GM23338 (cell line): ENCODE results near the gene CACNA2D4. TPM values are rescaled to one million over a fixed set of nuclear protein-coding genes. Genes with fewer than 3 reads are reported as not detected.

ENCODE experiments used
- ATAC-seq: fragments of 200-7000 bp; cut with Tn5 transposase; 3 replicates; pipeline ENCODE4 v1.9.1; 2020
- DNase-seq: peaks from one replicate; pipeline ENCODE4 v3.0.0-alpha.2; 2015; ENCODE audit warnings: low spot score
- H2AFZ ChIP-seq: fragments of 200-600 bp; sonication (generic); 2 replicates; pipeline ENCODE4 v1.8.0; 2016; ENCODE audit warnings: antibody characterized with exemption, mild to moderate bottlenecking, moderate library complexity
- H3F3A ChIP-seq: fragments of 200-600 bp; sonication (generic); replicated peaks from 2 replicates; pipeline ENCODE4 v1.8.0; 2017; ENCODE audit warnings: antibody characterized with exemption, mixed run types, low read depth
- H3K27ac ChIP-seq: fragments of 200-600 bp; sonication (generic); 2 replicates; pipeline ENCODE4 v1.6.1; 2016; ENCODE audit warnings: low read depth
- H3K27me3 ChIP-seq: fragments of 200-600 bp; sonication (generic); 2 replicates; pipeline ENCODE4 v1.8.0; 2016; ENCODE audit warnings: mild to moderate bottlenecking, mixed run types, moderate library complexity; ENCODE audit not compliant: insufficient read depth
- H3K36me3 ChIP-seq: fragments of 200-600 bp; sonication (generic); 2 replicates; pipeline ENCODE4 v1.8.0; 2016; ENCODE audit warnings: mild to moderate bottlenecking; ENCODE audit not compliant: insufficient read depth
- H3K4me1 ChIP-seq: fragments of 200-600 bp; sonication (generic); 2 replicates; pipeline ENCODE4 v1.8.0; 2016; ENCODE audit warnings: mild to moderate bottlenecking, moderate library complexity; ENCODE audit not compliant: insufficient read depth
- H3K4me2 ChIP-seq: fragments of 200-600 bp; sonication (generic); 2 replicates; pipeline ENCODE4 v1.7.1; 2017; ENCODE audit warnings: mixed run types
- H3K4me3 ChIP-seq: fragments of 200-600 bp; sonication (generic); 2 replicates; pipeline ENCODE4 v1.6.1; 2016; ENCODE audit warnings: mixed run types
- H3K79me2 ChIP-seq: fragments of 200-600 bp; sonication (generic); replicated peaks from 2 replicates; pipeline ENCODE4 v1.8.0; 2017; ENCODE audit warnings: mild to moderate bottlenecking; ENCODE audit not compliant: insufficient read depth
- H3K9me2 ChIP-seq: fragments of 200-600 bp; sonication (generic); 2 replicates; pipeline ENCODE4 v1.8.0; 2017; ENCODE audit not compliant: insufficient read depth
- H4K20me1 ChIP-seq: fragments of 200-600 bp; sonication (generic); replicated peaks from 2 replicates; pipeline ENCODE4 v1.8.0; 2017; ENCODE audit warnings: mild to moderate bottlenecking; ENCODE audit not compliant: insufficient read depth
- H3K27ac Mint-ChIP-seq: 2 replicates; pipeline ENCODE4 v1.8.0; 2020; ENCODE audit warnings: inconsistent platforms, mild to moderate bottlenecking, moderate library complexity, mixed read lengths
- H3K27me3 Mint-ChIP-seq: 3 replicates; pipeline ENCODE4 v1.8.0; 2022; ENCODE audit warnings: low read depth, mild to moderate bottlenecking, moderate library complexity, mixed read lengths, inconsistent platforms; ENCODE audit not compliant: insufficient read depth, poor library complexity
- H3K36me3 Mint-ChIP-seq: 3 replicates; pipeline ENCODE4 v1.8.0; 2021; ENCODE audit warnings: low read depth, mild to moderate bottlenecking, inconsistent platforms, moderate library complexity, mixed read lengths
- H3K4me1 Mint-ChIP-seq: 3 replicates; pipeline ENCODE4 v1.8.0; 2020; ENCODE audit warnings: mild to moderate bottlenecking, inconsistent platforms, mixed read lengths
- H3K4me3 Mint-ChIP-seq: 3 replicates; pipeline ENCODE4 v1.8.0; 2021; ENCODE audit warnings: moderate library complexity, mild to moderate bottlenecking, inconsistent platforms, mixed read lengths
- H3K9me3 Mint-ChIP-seq: 3 replicates; pipeline ENCODE4 v1.8.0; 2020; ENCODE audit warnings: moderate library complexity, mild to moderate bottlenecking, inconsistent platforms, mixed read lengths
- CREB1 ChIP-seq: fragments of 250-450 bp; sonication (Bioruptor Pico); IDR thresholded peaks from 2 replicates; pipeline ENCODE4 v1.5.0; 2020; ENCODE audit warnings: low read depth, mild to moderate bottlenecking, moderate library complexity
- EZH2phosphoT487 ChIP-seq: fragments of 200-600 bp; sonication (generic); IDR thresholded peaks from one replicate; pipeline ENCODE4 v1.8.1; 2018; ENCODE audit warnings: antibody characterized with exemption; ENCODE audit not compliant: unreplicated experiment
- NANOG ChIP-seq: IDR thresholded peaks from 2 replicates; pipeline ENCODE4 v1.6.1; 2016; ENCODE audit warnings: antibody characterized with exemption, borderline replicate concordance
- STAT1 ChIP-seq: IDR thresholded peaks from one replicate; pipeline ENCODE4 v1.6.1; 2016; ENCODE audit warnings: antibody characterized with exemption; ENCODE audit not compliant: unreplicated experiment
- ZNF114 ChIP-seq: fragments of 250-450 bp; sonication (Bioruptor Pico); IDR thresholded peaks from 2 replicates; pipeline ENCODE4 v1.5.0; 2020; ENCODE audit warnings: mild to moderate bottlenecking, moderate library complexity
- ZNF331 ChIP-seq: fragments of 250-450 bp; sonication (Bioruptor Pico); IDR thresholded peaks from 2 replicates; pipeline ENCODE4 v1.5.0; 2020; ENCODE audit warnings: low read depth, mild to moderate bottlenecking, moderate library complexity
- polyA plus RNA-seq: library from polyadenylated mRNA; unstranded; fragments of >200 nt; fragmentation: Nextera tagmentation; extraction: Ambion mirVana; gene quantifications from 2 replicates; pipeline ENCODE4 v1.2.1, GENCODE V29; 2016
- total RNA-seq: library from RNA; depleted of rRNA; stranded (reverse); fragments of >200 nt; shearing (Covaris generic); gene quantifications from 2 replicates; pipeline ENCODE4 v1.2.3, GENCODE V29; 2014
- TF ChIP-seq, protein P1 (sequence below): IDR thresholded peaks from one replicate; pipeline ENCODE4 v1.6.1; 2018; ENCODE audit warnings: antibody characterized with exemption; ENCODE audit not compliant: unreplicated experiment
- TF ChIP-seq, protein P2 (sequence below): IDR thresholded peaks from 2 replicates; pipeline ENCODE4 v1.6.1; 2016; ENCODE audit warnings: antibody characterized with exemption
- TF ChIP-seq, protein P3 (sequence below), 2 experiments: fragments of 200-600 bp in 1 of 2; sonication (generic) in 1 of 2; conservative IDR thresholded peaks; 2 replicates each; pipeline versions ENCODE4 v1.5.1 to v1.6.1; 2016 to 2017; ENCODE audit warnings: antibody characterized with exemption in 2 of 2, low read depth in 2 of 2, mild to moderate bottlenecking in 2 of 2, moderate library complexity in 1 of 2

The CACNA2D4 gene
- total and polyA plus RNA-seq, 2 experiments from 2014 or later, result 0.07 to 0.24 TPM

DNA sequence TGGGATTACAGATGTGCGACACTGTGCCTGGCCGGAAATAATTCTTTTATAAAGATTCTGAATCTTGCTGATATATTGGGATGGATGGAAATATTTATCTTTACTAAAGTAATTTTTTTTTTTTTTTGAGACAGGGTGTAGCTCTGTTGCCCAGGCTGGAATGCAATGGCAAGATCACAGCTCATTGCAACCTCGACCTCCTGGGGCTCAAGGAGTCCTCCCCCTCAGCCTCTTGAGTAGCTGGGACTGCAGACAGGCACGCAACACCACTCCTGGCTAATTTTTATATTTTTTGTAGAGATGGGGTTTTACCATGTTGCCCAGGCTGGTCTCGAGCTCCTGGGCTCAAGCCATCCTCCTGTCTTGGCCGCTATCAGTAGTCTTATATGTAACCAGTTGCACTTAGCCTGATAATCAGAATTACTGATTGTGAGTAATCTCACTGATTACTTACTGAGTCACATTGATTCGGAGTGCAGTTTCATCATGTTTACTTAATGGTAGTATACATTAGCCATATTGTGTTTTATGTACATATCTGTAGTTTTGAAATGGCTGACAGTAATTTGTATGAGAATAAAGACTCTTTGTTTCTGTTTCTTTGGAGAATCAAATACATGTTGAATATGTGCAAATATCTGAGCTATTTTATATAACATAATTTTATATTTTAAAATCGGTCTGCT lies 148.5 kb downstream of the CACNA2D4 start (continued):
- TF ChIP-seq, protein P1, sequence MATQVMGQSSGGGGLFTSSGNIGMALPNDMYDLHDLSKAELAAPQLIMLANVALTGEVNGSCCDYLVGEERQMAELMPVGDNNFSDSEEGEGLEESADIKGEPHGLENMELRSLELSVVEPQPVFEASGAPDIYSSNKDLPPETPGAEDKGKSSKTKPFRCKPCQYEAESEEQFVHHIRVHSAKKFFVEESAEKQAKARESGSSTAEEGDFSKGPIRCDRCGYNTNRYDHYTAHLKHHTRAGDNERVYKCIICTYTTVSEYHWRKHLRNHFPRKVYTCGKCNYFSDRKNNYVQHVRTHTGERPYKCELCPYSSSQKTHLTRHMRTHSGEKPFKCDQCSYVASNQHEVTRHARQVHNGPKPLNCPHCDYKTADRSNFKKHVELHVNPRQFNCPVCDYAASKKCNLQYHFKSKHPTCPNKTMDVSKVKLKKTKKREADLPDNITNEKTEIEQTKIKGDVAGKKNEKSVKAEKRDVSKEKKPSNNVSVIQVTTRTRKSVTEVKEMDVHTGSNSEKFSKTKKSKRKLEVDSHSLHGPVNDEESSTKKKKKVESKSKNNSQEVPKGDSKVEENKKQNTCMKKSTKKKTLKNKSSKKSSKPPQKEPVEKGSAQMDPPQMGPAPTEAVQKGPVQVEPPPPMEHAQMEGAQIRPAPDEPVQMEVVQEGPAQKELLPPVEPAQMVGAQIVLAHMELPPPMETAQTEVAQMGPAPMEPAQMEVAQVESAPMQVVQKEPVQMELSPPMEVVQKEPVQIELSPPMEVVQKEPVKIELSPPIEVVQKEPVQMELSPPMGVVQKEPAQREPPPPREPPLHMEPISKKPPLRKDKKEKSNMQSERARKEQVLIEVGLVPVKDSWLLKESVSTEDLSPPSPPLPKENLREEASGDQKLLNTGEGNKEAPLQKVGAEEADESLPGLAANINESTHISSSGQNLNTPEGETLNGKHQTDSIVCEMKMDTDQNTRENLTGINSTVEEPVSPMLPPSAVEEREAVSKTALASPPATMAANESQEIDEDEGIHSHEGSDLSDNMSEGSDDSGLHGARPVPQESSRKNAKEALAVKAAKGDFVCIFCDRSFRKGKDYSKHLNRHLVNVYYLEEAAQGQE, result no peak
- TF ChIP-seq CREB1, result no peak
- no peak for TF ChIP-seq ZNF331 (CRISPR knock-in tag)
- TF ChIP-seq ZNF114 (CRISPR knock-in tag), result no peak

DNA sequence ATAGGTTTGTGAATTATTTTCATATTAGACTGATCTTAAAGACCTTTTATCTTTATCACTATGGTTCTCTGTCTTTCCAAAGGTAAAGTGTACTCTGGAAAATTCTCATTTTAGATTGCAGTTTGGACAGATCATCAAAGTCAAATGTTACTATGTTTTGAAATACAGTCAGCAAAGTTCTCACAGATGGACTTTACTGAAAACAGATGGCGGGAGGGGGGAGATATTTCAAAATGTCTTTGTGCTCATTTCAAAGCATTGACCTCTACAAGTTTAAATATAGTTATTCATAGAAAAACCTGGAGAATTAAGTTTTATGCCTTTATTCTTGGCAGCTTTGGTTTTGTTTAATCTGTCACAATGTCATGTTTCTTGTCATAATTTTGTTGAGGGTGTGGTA lies 149.8 kb downstream of the CACNA2D4 start:
- no peak for DNase-seq
- H3K9me3 Mint-ChIP-seq, result no peaks in the 10 kb centered on the region
- no peak overlapping the region for H3K27ac ChIP-seq
- H3K36me3 ChIP-seq, result no peaks in the 10 kb centered on the region; the same call in 1 of the 2 replicates
- no peaks in the 10 kb centered on the region for H3K27me3 ChIP-seq
- H3K79me2 ChIP-seq, result peaks cover 85% of the 10 kb centered on the region
- H3F3A ChIP-seq, result no peaks in the 10 kb centered on the region
- H3K4me3 ChIP-seq, result no peak overlapping the region
- no peak overlapping the region for H3K27ac Mint-ChIP-seq
- H3K27me3 Mint-ChIP-seq, result no peaks in the 10 kb centered on the region
- no peaks in the 10 kb centered on the region for H3K9me2 ChIP-seq
- H2AFZ ChIP-seq, result no peak overlapping the region
- H4K20me1 ChIP-seq, result peaks cover 14% of the 10 kb centered on the region; the same call in 1 of the 2 replicates
- H3K36me3 Mint-ChIP-seq, result no peaks in the 10 kb centered on the region
- H3K4me1 ChIP-seq, result peaks cover 4% of the 10 kb centered on the region; the same call in 1 of the 2 replicates
- H3K4me1 Mint-ChIP-seq, result peaks cover 14% of the 10 kb centered on the region; the same call in 2 of the 3 replicates
- H3K4me2 ChIP-seq, result no peak overlapping the region
- ATAC-seq, result no peak
- H3K4me3 Mint-ChIP-seq, result no peak overlapping the region
- no peak for TF ChIP-seq CREB1
- TF ChIP-seq, protein P2, sequence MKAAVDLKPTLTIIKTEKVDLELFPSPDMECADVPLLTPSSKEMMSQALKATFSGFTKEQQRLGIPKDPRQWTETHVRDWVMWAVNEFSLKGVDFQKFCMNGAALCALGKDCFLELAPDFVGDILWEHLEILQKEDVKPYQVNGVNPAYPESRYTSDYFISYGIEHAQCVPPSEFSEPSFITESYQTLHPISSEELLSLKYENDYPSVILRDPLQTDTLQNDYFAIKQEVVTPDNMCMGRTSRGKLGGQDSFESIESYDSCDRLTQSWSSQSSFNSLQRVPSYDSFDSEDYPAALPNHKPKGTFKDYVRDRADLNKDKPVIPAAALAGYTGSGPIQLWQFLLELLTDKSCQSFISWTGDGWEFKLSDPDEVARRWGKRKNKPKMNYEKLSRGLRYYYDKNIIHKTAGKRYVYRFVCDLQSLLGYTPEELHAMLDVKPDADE, result no peak
- no peak for TF ChIP-seq ZNF331 (CRISPR knock-in tag)
- TF ChIP-seq, protein P3, sequence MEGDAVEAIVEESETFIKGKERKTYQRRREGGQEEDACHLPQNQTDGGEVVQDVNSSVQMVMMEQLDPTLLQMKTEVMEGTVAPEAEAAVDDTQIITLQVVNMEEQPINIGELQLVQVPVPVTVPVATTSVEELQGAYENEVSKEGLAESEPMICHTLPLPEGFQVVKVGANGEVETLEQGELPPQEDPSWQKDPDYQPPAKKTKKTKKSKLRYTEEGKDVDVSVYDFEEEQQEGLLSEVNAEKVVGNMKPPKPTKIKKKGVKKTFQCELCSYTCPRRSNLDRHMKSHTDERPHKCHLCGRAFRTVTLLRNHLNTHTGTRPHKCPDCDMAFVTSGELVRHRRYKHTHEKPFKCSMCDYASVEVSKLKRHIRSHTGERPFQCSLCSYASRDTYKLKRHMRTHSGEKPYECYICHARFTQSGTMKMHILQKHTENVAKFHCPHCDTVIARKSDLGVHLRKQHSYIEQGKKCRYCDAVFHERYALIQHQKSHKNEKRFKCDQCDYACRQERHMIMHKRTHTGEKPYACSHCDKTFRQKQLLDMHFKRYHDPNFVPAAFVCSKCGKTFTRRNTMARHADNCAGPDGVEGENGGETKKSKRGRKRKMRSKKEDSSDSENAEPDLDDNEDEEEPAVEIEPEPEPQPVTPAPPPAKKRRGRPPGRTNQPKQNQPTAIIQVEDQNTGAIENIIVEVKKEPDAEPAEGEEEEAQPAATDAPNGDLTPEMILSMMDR (conservative IDR thresholded peaks at IDR 0.05; ENCODE audit: low read depth in 2 of 2), result no peak
- no peak for TF ChIP-seq ZNF114 (CRISPR knock-in tag)
- TF ChIP-seq NANOG, result no peak
- TF ChIP-seq, protein P1, result no peak
- no peak for TF ChIP-seq EZH2phosphoT487
- TF ChIP-seq STAT1, result no peak
